HepG2 (cell line): ENCODE data around the gene ST13. TPM values are rescaled to one million over a fixed set of nuclear protein-coding genes. Genes with fewer than 3 reads are reported as not detected.

Experiments
- BRCA1 ChIP-seq: sonication (generic); formaldehyde crosslinking; IDR thresholded peaks from 2 replicates; pipeline ENCODE4 v1.4.0; 2020; ENCODE audit warnings: missing genetic modification reagents
- GABPA ChIP-seq, 2 experiments: IDR thresholded peaks; 2 replicates each; pipeline ENCODE4 v1.6.1; 2011 to 2016; ENCODE audit warnings: low read depth in 2 of 2, low read length in 1 of 2, missing biosample characterization in 1 of 2, missing genetic modification characterization in 1 of 2
- MATR3 ChIP-seq: sonication (generic); formaldehyde crosslinking; IDR thresholded peaks from 2 replicates; pipeline ENCODE4 v1.4.0; 2020; ENCODE audit warnings: missing genetic modification reagents
- NFIB ChIP-seq: sonication (generic); formaldehyde crosslinking; IDR thresholded peaks from 2 replicates; pipeline ENCODE4 v1.9.0; 2021; ENCODE audit warnings: missing genetic modification reagents, mild to moderate bottlenecking, borderline replicate concordance
- PHF20 ChIP-seq: sonication (generic); formaldehyde crosslinking; IDR thresholded peaks from 2 replicates; pipeline ENCODE4 v1.5.0; 2020; ENCODE audit warnings: mild to moderate bottlenecking, missing genetic modification reagents
- ZMAT3 ChIP-seq: sonication (generic); formaldehyde crosslinking; conservative IDR thresholded peaks from 2 replicates; pipeline ENCODE4 v1.7.0; 2021; ENCODE audit warnings: missing genetic modification reagents
- ZNF3 ChIP-seq: IDR thresholded peaks from 2 replicates; pipeline ENCODE4 v1.7.0; 2017; ENCODE audit warnings: inconsistent platforms
- ZNF326 ChIP-seq: sonication (generic); formaldehyde crosslinking; IDR thresholded peaks from 2 replicates; pipeline ENCODE4 v1.4.0; 2020; ENCODE audit warnings: missing genetic modification reagents, borderline replicate concordance
- ZNF607 ChIP-seq: sonication (generic); formaldehyde crosslinking; IDR thresholded peaks from 2 replicates; pipeline ENCODE4 v1.5.1; 2020; ENCODE audit warnings: missing genetic modification reagents, mild to moderate bottlenecking, borderline replicate concordance
- polyA plus RNA-seq, 8 experiments: library from polyadenylated mRNA; depleted of rRNA in 3 of 8; stranded (reverse) in 7 of 8; unstranded in 1 of 8; fragments of >200 nt; fragmentation: Illumina TruSeq in 4 of 8; extraction: Trizol in 4 of 8; gene quantifications; 2 replicates each; pipeline versions ENCODE4 v1.2.1 to v1.2.3, GENCODE V29; 2011 to 2016; ENCODE audit warnings: low read depth in 4 of 8, missing spikeins in 1 of 8, mixed read lengths in 1 of 8; ENCODE audit not compliant: insufficient read depth in 1 of 8
- total RNA-seq, 5 experiments: library from RNA; depleted of rRNA; stranded (reverse); fragments of >200 nt; fragmentation: Illumina TruSeq; extraction: Trizol; gene quantifications; 2 replicates each; pipeline ENCODE4 v1.2.3, GENCODE V29; 2016; ENCODE audit warnings: low read depth in 1 of 5
- TF ChIP-seq, protein P1 (sequence below): sonication (generic); formaldehyde crosslinking; IDR thresholded peaks from 2 replicates; pipeline ENCODE4 v1.5.1; 2020; ENCODE audit warnings: missing genetic modification reagents, mild to moderate bottlenecking, borderline replicate concordance
- TF ChIP-seq, protein P2 (sequence below): sonication (generic); formaldehyde crosslinking; IDR thresholded peaks from 2 replicates; pipeline ENCODE4 v1.8.1; 2023; ENCODE audit warnings: mild to moderate bottlenecking, inconsistent platforms, moderate library complexity, missing genetic modification reagents, borderline replicate concordance
- TF ChIP-seq, protein P3 (sequence below): sonication (generic); formaldehyde crosslinking; IDR thresholded peaks from 2 replicates; pipeline ENCODE4 v1.5.1; 2020; ENCODE audit warnings: missing genetic modification reagents, mild to moderate bottlenecking, borderline replicate concordance
- TF ChIP-seq, protein P4 (sequence below): sonication (generic); formaldehyde crosslinking; IDR thresholded peaks from 2 replicates; pipeline ENCODE4 v1.4.0; 2020; ENCODE audit warnings: mild to moderate bottlenecking, missing genetic modification reagents
- TF ChIP-seq, protein P5 (sequence below): sonication (generic); formaldehyde crosslinking; IDR thresholded peaks from 2 replicates; pipeline ENCODE4 v1.9.0; 2022; ENCODE audit warnings: missing genetic modification reagents, mild to moderate bottlenecking, borderline replicate concordance
- TF ChIP-seq, protein P6 (sequence below): sonication (generic); formaldehyde crosslinking; IDR thresholded peaks from 2 replicates; pipeline ENCODE4 v1.8.1; 2022; ENCODE audit warnings: low read depth, mild to moderate bottlenecking, missing genetic modification reagents
- TF ChIP-seq, protein P7 (sequence below): sonication (generic); formaldehyde crosslinking; IDR thresholded peaks from 2 replicates; pipeline ENCODE4 v1.5.0; 2020; ENCODE audit warnings: mild to moderate bottlenecking, missing genetic modification reagents, borderline replicate concordance

Gene ST13
- total and polyA plus RNA-seq, 2 of the 13 experiments (the other 11 are each of a cell fraction or from before 2014, with no cell fraction given) = 110 to 274 TPM

DNA sequence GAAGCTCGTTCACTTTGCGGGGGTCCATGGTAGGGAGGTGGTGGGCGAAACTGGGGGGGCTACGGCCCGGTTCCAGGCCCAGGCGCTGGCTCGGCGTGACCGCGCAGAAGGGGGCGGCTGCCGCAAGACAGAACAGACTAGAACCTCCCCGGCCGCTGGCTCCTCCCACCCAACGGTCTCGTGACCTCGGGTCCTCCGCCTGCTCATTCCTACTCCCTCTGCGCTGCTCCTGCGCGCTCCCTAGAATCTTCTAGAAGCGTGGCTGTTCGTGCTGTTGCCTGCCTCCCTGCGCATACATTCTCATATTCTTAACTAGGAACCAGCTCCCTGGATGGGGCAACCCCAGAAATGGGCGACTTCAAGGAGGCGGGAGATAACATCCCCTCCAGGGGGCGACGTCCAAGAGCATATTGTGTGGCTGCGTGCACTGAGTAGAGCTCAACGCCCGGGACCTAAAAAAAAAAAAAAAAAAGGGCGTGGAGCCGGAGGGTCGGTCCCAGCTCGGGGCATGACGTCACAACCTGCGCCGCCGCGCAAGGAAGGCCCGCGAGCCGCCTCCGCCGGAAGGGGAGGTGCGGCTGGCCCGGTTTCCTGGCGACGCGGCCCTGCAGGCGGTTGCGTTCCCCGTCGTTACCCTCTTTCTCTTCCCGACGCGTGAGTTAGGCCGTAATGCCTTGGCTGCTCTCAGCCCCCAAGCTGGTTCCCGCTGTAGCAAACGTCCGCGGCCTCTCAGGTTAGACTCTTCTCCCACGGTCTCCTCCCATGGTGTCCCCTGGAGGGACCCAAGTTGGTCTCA is at the start of gene ST13, which contains the start of gene XPNPEP3 (continued):
- TF ChIP-seq, protein P1, sequence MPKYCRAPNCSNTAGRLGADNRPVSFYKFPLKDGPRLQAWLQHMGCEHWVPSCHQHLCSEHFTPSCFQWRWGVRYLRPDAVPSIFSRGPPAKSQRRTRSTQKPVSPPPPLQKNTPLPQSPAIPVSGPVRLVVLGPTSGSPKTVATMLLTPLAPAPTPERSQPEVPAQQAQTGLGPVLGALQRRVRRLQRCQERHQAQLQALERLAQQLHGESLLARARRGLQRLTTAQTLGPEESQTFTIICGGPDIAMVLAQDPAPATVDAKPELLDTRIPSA (CRISPR knock-in tag) = no peak
- TF ChIP-seq, protein P2, sequence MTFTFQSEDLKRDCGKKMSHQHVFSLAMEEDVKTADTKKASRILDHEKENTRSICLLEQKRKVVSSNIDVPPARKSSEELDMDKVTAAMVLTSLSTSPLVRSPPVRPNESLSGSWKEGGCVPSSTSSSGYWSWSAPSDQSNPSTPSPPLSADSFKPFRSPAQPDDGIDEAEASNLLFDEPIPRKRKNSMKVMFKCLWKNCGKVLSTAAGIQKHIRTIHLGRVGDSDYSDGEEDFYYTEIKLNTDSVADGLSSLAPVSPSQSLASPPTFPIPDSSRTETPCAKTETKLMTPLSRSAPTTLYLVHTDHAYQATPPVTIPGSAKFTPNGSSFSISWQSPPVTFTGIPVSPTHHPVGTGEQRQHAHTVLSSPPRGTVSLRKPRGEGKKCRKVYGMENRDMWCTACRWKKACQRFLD (CRISPR knock-in tag) = 0 out of 2 replicates have a peak, but pooled peaks have one; percentile 74
- TF ChIP-seq NFIB (CRISPR knock-in tag) (no peak), ZNF3 (CRISPR knock-in tag) (no peak), GABPA (IDR thresholded peaks at IDR 0.05; ENCODE audit: low read depth, low read length) (peak; percentile 89), GABPA (CRISPR knock-in tag; IDR thresholded peaks at IDR 0.05; ENCODE audit: low read depth) (peak; percentile 90), BRCA1 (CRISPR knock-in tag) (no peak), ZNF326 (no peak), ZMAT3 (CRISPR knock-in tag) (peak; percentile 95), MATR3 (no peak), PHF20 (CRISPR knock-in tag) (peak; percentile 96), ZNF607 (CRISPR knock-in tag) (peak; percentile 66; the same call in 1 of the 2 replicates)
- TF ChIP-seq, protein P3, sequence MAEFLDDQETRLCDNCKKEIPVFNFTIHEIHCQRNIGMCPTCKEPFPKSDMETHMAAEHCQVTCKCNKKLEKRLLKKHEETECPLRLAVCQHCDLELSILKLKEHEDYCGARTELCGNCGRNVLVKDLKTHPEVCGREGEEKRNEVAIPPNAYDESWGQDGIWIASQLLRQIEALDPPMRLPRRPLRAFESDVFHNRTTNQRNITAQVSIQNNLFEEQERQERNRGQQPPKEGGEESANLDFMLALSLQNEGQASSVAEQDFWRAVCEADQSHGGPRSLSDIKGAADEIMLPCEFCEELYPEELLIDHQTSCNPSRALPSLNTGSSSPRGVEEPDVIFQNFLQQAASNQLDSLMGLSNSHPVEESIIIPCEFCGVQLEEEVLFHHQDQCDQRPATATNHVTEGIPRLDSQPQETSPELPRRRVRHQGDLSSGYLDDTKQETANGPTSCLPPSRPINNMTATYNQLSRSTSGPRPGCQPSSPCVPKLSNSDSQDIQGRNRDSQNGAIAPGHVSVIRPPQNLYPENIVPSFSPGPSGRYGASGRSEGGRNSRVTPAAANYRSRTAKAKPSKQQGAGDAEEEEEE = peak; percentile 91; the same call in 1 of the 2 replicates
- TF ChIP-seq, protein P4, sequence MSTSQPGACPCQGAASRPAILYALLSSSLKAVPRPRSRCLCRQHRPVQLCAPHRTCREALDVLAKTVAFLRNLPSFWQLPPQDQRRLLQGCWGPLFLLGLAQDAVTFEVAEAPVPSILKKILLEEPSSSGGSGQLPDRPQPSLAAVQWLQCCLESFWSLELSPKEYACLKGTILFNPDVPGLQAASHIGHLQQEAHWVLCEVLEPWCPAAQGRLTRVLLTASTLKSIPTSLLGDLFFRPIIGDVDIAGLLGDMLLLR (CRISPR knock-in tag) = peak; percentile 49; the same call in 1 of the 2 replicates
- TF ChIP-seq, protein P5, sequence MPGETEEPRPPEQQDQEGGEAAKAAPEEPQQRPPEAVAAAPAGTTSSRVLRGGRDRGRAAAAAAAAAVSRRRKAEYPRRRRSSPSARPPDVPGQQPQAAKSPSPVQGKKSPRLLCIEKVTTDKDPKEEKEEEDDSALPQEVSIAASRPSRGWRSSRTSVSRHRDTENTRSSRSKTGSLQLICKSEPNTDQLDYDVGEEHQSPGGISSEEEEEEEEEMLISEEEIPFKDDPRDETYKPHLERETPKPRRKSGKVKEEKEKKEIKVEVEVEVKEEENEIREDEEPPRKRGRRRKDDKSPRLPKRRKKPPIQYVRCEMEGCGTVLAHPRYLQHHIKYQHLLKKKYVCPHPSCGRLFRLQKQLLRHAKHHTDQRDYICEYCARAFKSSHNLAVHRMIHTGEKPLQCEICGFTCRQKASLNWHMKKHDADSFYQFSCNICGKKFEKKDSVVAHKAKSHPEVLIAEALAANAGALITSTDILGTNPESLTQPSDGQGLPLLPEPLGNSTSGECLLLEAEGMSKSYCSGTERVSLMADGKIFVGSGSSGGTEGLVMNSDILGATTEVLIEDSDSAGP (CRISPR knock-in tag) = peak; percentile 84; the same call in 1 of the 2 replicates
- TF ChIP-seq, protein P6, sequence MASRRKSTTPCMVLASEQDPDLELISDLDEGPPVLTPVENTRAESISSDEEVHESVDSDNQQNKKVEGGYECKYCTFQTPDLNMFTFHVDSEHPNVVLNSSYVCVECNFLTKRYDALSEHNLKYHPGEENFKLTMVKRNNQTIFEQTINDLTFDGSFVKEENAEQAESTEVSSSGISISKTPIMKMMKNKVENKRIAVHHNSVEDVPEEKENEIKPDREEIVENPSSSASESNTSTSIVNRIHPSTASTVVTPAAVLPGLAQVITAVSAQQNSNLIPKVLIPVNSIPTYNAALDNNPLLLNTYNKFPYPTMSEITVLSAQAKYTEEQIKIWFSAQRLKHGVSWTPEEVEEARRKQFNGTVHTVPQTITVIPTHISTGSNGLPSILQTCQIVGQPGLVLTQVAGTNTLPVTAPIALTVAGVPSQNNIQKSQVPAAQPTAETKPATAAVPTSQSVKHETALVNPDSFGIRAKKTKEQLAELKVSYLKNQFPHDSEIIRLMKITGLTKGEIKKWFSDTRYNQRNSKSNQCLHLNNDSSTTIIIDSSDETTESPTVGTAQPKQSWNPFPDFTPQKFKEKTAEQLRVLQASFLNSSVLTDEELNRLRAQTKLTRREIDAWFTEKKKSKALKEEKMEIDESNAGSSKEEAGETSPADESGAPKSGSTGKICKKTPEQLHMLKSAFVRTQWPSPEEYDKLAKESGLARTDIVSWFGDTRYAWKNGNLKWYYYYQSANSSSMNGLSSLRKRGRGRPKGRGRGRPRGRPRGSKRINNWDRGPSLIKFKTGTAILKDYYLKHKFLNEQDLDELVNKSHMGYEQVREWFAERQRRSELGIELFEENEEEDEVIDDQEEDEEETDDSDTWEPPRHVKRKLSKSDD (CRISPR knock-in tag) = peak; percentile 71; the same call in 1 of the 2 replicates
- TF ChIP-seq, protein P7, sequence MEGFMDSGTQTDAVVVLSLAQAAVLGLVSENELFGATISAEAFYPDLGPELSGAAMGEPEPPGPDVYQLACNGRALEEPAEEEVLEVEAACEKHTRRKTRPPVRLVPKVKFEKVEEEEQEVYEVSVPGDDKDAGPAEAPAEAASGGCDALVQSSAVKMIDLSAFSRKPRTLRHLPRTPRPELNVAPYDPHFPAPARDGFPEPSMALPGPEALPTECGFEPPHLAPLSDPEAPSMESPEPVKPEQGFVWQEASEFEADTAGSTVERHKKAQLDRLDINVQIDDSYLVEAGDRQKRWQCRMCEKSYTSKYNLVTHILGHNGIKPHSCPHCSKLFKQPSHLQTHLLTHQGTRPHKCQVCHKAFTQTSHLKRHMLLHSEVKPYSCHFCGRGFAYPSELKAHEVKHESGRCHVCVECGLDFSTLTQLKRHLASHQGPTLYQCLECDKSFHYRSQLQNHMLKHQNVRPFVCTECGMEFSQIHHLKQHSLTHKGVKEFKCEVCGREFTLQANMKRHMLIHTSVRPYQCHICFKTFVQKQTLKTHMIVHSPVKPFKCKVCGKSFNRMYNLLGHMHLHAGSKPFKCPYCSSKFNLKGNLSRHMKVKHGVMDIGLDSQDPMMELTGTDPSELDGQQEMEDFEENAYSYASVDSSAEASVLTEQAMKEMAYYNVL (CRISPR knock-in tag) = peak; percentile 34; the same call in 1 of the 2 replicates
